GM21367 (cell line): Measurements from ENCODE around the gene CCDC174.

Source experiments
- ATAC-seq: cut with Tn5 transposase; IDR thresholded peaks from one replicate; pipeline ENCODE4 v1.9.1; 2021; ENCODE audit not compliant: unreplicated experiment

CCDC174 gene

DNA sequence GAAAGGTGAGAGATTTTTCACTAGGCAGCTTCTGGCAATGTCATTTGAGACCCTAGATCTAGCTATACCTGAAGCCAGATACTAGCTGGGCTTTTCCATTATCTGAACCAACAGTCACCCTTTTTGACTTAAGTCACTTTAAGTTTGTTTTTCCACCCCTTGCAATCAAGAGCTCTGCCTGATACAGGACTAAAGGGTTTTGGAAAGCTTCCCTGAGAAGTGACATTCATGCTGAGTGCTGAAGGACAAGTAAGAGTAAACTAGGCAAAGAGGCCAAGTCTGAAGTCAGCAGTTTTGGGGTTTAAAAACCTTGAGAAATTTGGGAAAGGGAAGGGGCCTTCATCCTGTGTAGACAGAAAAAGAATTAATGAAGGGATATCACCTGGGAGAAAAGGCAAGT lies 27.1 kb upstream of the CCDC174 start:
- no peak for ATAC-seq

DNA sequence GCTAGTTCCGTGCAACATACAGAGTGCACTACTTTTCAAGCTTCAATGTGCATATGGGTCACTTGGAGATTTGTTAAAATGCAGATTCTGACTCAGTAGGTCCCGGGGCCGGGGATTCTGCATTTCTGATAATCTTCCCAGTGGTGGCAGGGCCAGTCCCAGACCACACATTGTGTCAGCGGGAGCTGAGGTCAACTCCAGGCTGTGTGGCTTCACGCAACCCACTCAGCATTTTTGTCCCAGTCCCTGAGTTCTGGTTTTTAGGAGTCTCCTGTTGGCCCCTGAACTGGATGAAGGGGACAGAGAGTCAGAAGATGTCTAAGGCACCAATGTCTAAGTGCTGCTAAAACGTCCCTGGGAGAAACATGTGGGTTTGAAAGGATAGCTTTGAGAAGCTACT lies 26.1 kb upstream of the CCDC174 start:
- no peak for ATAC-seq

DNA sequence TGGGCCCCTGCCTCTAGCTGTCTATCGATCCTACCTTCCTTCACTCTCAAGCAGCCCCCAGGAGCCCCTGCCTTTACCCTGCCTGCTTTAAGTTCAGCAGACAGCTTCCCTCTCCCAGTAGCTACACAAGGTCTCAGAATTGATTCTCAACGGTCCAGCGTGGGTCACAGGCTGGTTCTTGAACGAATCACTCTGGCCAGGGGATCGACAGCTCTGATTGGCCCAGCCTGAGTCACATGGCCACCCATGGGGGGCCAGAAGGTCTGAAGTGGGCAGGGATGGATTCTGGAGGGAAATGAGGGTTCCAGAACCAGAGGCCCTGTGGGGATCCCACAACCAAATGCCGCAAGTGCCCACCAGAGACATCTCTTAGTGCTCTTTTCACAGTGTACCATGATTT lies 23.7 kb upstream of the CCDC174 start:
- ATAC-seq, result no peak

DNA sequence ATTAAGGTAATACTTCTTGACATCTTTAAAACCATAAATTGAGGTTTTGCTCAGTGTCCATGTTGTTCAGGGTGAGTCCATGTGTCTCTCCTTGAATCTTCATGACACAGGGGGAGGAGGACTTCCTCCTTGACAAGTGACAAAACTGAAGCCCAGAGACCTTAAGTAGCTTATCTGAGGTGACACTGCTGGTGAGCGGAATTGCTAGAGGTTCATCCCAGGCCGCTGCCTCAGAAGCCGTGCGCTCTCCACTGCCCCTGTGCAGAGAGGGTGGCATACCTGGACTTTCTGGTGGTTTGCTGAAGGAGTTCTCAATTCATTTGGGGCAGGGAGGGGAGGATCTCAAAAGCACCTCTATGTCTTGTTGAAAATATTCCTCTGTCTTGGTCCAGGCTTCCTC lies 23.2 kb upstream of the CCDC174 start:
- ATAC-seq, result no peak

DNA sequence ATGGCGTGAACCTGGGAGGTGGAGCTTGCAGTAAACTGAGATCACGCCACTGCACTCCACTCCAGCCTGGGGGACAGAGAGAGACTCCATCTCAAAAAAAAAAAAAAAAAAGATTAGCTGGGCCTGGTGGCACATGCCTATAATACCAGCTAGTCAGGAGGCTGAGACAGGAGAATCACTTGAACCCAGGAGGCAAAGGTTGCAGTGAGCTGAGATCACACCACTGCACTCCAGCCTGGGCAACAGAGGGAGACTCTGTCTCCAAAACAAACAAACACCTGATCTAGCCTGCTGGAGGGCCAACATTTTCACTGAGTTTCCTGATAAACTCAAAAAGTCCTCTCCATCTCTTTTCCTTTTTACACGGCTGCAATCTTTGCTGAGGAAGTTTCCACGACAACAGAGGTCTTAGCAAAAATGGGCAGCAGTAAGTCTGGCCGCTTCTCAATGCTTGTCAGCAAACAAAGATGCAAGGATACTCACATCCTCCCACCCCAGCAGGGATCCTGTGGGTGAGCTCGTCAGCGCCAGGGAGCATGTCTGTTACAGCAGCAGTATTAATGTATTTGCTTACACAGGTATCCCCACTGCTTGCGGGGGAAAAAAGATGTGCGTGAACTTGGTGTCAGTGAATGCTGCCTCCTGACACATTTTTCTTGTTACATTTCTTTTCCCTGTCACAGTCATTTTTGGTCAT lies 21.0 kb upstream of the CCDC174 start:
- ATAC-seq, result no peak

DNA sequence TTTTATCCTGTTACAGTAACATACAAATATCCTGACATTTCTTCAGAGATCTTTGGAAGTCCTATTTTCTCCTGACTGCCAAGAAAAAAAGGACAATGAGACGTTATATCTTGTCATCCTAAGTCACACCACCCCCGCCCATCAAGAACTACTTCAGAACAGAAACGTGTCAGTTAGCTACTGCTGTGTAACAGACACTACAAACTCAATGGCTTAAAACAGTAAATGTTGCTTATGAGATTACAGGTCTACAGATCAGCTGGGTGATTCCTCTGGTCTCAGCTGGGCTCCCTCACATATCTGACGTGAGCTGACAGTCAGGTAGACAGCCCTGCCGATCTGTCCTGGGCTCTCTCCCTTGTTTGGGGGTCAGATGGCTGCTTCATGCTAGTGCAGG lies 20.5 kb upstream of the CCDC174 start:
- ATAC-seq, result no peak

DNA sequence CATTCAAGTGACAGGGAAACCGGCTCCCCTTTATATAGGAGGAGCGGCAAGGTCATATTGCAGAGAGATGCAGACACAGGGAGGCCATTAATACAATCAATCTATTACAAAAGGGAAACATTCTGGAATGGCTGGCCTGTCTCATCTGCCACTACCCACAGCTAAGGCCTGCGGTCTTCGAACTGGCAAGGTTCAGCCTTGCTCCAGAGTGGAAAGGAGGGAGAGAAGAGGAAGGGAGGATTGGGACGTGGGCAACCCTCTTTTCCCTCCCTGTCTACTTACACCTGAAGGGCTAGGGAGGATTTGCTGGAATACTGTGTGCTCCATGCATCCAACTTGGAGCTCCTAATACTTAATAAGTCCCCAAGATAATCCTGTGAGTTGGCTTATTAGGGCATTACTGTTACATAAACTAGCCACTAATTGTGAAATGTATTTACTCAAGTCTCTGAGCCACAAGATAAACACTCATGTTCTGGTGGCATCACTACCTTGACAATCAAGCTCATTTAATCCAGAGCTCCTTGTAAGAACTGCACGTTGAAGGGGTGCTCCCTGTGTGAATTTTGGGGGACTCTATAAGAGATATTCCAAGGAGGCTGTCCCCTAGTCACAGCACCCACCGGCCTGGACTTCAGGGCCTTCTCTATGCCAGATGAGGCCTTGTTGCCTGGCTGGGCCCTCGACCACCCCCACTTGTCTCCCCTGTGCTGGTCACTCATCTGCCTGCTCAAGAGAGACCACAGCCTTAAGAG lies 19.7 kb upstream of the CCDC174 start:
- no peak for ATAC-seq

DNA sequence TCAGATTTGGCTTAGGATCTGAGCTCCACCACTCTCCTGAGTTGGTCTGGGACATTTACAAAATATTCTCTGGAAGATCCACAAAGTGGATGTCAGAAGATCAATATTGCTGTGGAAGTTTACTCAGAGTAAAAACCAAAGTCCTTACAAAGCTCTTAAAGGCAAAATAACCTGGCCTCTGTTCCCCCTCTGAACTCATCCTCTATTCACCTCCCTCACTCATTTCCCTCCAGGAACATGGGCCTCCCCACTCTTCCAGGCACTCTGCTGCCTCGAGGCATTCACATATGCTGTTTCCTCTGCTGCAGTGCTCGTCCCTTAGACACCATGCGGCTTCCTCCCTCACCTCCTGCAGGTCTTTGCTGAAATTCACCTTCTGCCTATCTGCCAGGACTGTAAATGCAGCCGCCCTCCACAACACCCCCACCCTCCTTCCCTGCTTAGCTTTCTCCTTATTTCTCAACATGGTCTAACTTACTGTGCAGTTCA lies 19.1 kb upstream of the CCDC174 start:
- no peak for ATAC-seq

DNA sequence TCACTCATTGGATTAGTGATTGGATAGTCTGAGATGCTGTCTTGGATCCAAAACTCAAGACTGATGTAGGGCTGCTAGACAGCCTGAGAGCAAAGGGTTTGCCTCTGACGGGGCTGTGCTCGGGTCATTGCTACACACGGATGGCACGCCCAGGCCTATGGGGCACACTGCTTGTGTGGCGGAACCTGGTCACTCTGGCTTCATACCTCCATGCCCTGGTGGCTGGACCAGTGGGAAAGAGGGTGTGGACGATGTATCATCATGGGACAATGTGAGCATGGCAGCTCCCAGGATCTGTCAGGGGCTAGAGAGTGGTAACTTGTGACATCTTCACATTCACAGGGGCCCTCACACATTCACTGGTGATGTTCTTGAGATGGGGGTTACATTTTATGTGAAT lies 18.1 kb upstream of the CCDC174 start:
- ATAC-seq, result no peak

DNA sequence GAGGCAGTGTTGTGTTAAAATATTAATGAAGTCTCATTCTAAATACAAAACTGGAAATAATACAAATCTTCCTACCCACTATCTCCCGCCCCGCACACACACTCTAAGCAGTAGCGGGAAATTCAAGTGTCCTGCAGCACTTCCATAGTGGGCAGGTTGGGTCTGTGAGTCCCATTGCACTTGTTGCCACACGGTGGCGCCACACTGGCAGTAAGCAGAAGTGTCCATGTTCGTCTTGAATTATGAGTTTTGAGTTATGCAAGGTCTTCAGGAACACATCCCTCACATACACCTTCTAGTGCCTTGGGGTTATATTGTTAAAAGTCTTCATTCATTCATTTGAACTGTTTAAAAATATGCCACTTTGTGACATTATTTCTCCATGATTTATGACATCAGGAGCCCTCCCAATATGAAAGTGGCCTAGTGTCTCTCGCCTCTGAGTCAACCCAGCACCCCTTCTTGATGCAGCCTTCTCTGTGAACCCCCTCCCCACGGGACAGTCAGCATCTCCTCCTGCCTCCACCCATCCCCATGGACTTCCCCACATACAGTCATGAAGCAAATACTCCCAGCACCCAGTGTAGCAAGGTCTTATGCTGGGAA lies 17.6 kb upstream of the CCDC174 start:
- ATAC-seq, result no peak

DNA sequence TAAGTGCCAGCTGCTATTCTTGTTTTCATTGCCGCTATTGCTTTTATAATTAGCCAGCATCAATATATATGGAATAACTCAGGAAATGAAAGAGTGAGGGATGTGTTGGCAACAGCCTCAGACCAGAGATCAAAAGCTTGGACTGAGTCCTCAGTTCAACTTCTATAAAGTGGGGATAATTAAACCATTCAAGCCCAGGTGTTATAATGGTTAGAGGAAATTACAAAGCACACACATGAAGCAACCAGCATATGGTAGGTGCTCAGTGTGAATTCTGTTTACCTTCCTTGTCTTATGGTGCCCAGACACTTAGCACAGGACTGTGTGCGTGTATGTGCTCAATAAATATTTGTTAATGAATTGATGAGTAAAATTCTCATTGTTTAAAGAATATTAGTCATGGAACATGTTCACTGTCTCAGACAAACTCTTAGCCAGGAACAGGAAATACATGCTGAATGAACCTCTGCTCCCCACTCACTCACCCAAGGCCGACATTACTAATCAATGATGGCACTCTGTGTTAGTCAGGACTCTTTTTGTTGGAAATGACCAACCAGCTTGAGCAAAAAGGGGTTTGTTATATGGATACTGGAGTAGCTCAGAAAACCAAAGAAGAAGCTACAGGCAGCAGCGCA lies 16.7 kb upstream of the CCDC174 start:
- no peak for ATAC-seq

DNA sequence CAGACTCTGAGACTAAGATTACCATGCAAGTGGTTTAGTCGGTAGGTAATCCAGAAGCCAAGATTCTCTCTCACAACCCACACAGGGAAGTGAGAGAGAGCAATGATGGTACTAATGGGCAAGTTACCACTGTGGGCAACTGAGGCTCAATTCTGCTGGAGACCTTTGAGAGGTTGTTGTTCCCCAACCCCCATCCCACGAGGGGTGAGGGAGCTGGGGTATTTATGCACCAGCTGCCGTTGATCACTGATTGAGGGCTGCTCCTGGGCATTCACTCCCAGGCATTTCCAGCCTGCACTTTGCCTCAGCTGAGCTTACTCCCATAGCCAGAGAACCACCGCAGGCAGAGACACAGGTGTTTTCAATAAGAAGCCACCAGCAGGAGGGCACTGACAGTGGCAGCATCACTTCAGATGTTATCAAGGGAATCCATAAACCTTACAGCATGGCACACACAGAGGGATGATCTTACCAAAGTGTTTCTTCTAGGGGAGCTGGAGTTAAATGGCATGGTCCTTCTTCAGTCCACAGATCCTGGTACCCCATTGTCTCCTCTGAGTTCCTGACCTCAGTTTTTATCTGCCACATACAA lies 15.0 kb upstream of the CCDC174 start:
- ATAC-seq, result no peak

DNA sequence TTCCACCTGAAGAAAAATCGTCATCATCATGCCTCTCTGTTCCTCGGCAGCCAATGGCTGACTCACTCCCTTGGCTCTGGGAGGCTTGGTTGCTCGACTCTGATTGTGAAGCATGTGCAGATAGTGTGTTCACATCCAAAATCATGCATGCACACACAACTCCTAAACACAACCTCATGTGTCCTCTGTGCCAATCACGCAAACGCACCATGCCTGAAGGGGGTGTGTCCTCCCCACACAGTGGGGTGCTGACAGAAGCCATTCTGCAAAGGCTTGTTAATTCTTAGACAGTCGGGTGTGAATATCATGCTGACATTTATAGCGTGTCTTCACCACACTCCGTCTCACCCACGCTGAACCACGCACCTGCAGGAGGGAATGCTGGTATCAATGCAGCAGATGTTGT lies 11.4 kb upstream of the CCDC174 start:
- ATAC-seq, result no peak

DNA sequence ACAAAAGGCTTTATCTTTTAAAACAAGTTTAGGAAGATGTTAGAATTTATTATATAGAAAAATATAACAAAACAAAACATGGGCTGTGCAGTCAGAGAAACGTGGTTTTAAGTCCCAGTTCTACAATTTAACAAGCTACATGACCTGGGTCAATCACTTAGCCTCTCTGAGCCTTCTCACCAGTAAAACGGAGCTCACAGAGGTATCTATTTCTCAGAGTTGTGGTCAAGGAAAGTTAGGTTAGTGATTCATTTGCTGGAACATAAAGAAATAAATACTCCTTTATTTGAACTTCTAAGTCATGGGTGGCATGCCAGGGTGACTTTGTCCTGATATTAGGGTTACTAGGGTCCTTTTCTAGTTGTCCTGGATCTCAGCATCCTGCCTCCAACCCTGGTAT lies 10.8 kb upstream of the CCDC174 start:
- no peak for ATAC-seq

DNA sequence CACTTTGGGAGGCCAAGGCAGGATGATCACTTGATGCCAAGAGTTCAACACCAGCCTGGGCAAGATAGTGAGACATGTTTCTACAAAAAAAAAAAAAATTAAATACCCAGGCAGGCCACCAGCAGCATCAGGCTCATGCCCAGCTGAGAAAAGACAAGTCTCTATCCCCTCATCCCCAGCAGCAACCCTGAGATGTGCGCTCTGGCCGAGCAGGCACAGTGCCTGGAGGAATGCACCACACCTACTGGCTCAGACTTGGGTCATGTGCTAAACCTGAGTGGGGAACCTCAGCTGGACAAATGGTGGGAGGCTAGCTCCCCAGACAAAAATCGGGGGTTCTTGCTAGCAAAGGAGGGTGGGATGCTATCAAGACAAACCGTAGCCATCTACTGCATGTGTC lies 10.2 kb upstream of the CCDC174 start:
- ATAC-seq, result no peak

DNA sequence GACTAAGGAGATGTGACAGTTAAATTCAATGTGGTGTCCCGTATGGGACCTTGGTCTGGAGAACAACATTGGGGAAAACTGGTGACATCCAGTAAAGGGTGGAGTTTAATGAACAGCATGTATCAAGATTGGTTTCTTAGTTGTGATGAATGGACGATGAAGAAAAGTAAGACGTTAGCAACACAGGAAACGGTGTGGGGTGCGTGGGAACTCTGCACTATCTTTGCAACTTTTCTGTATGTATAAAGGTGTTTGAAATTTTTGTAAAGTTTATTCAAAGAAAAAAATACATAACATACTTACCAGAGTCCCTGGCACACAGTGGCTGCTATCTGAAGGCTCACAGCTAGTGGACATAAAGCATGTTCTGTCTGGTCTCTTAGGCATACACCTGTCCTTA lies 6.1 kb upstream of the CCDC174 start:
- no peak for ATAC-seq

DNA sequence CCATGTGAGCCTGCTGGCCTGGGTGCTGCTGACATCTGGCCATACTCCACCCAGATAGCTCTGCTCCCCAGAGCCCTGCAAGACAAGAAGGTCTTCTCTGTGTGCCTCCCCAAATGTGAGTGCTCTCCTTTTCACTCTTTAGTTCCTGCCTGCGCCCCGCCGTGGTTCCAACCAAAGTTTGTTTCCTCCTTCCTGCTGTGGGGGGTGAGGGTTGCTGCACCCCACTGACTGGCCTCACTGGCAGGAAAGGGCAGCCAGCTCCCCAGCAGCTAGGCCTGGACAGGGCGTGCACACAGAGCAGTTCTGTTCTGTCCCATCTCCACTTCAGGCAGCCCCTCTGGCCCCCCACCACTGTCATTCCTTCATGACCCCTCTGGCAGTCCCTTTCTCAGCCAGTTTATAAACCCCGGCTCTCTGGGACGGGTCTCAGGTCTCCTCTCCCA lies 5.4 kb upstream of the CCDC174 start:
- no peak for ATAC-seq

DNA sequence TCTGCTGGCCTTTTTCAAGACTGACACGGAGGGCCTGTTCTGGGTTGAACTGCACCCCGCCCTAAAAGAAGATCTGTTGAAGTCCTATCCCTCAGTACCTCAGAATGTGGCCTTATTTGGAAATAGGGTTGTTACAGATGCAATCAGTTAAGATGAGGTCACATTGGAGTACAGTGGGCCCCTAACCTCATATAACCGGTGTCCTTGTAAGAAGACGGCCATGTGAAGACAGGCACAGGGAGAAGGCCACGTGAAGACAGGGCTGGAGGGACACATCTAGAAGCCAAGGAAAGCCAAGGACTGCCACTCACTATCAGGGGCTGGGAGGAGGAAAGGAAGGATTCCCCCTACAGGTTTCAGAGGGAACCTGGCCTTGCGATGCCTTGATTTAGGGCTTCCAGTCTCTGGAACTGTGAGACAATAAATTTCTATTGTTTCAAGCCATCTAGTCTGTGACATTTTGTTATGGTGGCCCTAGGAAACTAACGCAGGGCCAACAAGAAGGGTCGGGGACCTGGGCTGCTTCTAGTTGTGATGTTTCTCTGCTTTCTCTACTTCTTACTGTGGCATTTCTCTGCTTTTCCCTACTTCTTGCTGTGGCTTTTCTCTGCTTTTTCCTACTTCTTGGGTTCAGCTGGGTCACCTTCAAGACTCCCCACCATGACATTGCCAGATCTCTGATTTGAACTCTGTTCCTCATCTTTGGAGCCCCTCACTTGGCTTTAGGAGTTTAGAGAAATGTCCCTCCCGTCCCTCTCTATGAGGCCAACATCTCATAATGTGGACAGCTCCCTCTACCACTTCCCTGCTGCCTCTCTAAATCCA lies 4.8 kb upstream of the CCDC174 start:
- ATAC-seq, result no peak

DNA sequence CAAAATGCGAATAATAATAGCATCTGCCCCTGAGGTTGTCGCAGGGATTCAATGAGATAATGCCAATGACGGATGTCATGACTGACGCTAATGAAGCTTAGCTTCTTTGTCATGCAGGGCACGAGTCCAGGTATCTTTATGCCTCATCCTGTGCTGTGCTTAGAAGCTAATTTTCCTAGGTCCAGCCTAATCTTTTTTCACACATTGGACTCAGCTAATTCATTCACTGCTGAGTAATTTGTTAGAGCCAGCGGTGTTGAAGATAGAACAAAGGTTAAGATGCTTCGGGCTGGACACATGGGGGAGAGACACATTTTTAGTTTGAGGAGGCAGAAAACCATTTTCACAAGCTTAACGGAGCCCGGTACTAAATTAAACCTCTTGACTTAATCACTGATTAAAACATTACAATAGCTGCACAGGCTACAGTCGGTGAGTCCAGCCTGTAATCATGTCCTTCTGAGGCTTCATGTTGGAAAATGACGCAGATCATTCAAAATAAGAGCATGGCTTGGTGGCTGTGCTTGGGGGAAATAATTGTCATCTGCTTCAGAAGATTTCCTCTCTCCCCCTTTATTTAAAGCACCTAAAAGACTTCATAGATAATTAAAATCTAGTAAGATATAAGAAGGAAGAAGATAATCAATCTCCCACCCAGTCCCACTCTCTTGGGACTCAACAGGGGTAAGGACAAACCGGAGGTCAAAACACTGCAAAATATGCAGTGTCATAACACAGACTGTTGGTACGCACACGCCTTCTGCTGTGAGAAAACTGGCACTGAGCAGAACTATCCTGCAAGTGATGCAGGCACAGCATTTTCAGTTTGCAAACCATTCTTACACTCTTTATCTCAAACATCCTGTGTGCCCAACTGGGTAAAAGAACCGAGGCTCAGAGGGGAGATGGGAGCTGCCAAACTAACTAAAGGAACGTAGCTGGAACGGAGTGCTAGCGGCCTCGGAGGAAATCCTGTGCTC lies 3.3 kb upstream of the CCDC174 start:
- ATAC-seq, result no peak
